ENCODE results near the gene TMEM179.

DNA sequence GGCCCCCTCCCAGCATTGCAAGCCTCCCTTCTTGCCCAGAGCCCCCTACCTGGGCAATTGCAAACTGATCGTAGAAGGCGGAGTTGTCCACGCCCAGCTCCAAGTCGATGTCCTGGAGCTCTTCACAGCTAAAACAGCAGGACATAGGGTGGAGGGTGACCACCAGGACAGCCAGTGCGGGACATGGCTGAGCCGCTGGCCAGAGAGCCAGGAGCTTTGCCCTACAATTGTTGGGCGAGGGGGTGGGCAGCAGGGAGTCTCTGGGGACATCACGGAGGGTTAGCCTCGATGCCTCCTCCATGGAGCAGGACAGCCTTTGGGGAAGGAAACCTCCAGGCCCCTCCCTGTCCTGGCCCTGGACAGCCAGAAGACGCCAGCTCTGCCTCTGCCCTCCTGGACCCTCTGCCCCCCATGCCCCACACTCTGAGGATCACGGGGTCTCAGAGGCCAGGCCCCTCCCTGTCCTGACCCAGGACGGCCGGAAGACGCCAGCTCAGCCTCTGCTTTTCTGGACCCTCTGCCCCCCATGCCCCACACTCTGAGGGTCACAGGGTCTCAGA is 9.4 kb downstream of the TMEM179 start:
- TF ChIP-seq, protein P1, sequence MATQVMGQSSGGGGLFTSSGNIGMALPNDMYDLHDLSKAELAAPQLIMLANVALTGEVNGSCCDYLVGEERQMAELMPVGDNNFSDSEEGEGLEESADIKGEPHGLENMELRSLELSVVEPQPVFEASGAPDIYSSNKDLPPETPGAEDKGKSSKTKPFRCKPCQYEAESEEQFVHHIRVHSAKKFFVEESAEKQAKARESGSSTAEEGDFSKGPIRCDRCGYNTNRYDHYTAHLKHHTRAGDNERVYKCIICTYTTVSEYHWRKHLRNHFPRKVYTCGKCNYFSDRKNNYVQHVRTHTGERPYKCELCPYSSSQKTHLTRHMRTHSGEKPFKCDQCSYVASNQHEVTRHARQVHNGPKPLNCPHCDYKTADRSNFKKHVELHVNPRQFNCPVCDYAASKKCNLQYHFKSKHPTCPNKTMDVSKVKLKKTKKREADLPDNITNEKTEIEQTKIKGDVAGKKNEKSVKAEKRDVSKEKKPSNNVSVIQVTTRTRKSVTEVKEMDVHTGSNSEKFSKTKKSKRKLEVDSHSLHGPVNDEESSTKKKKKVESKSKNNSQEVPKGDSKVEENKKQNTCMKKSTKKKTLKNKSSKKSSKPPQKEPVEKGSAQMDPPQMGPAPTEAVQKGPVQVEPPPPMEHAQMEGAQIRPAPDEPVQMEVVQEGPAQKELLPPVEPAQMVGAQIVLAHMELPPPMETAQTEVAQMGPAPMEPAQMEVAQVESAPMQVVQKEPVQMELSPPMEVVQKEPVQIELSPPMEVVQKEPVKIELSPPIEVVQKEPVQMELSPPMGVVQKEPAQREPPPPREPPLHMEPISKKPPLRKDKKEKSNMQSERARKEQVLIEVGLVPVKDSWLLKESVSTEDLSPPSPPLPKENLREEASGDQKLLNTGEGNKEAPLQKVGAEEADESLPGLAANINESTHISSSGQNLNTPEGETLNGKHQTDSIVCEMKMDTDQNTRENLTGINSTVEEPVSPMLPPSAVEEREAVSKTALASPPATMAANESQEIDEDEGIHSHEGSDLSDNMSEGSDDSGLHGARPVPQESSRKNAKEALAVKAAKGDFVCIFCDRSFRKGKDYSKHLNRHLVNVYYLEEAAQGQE (IDR thresholded peaks at IDR 0.05; ENCODE audit: insufficient read depth in 1 of 2, low read depth in 2 of 2, low read length in 2 of 2), result no peak
- TF ChIP-seq POLR2AphosphoS5 (IDR thresholded peaks at IDR 0.05; ENCODE audit: low read depth, low read length), result no peak
